Ishikawa (cell line): ENCODE measurements around the gene NOP53.

Experiments used
- EP300 ChIP-seq: IDR thresholded peaks from 2 replicates; pipeline ENCODE4 v1.6.1; 2012; ENCODE audit warnings: borderline replicate concordance
- MAX ChIP-seq: IDR thresholded peaks from 2 replicates; pipeline ENCODE4 v1.6.1; 2012
- RAD21 ChIP-seq: IDR thresholded peaks from 2 replicates; pipeline ENCODE4 v1.6.1; 2012; ENCODE audit warnings: low read depth
- REST ChIP-seq: IDR thresholded peaks from 2 replicates; pipeline ENCODE4 v1.6.1; 2012; ENCODE audit warnings: low read depth, mild to moderate bottlenecking
- TCF12 ChIP-seq: IDR thresholded peaks from 2 replicates; pipeline ENCODE4 v1.6.1; 2012; ENCODE audit warnings: low read depth
- TEAD4 ChIP-seq: IDR thresholded peaks from 2 replicates; pipeline ENCODE4 v1.6.1; 2012

DNA sequence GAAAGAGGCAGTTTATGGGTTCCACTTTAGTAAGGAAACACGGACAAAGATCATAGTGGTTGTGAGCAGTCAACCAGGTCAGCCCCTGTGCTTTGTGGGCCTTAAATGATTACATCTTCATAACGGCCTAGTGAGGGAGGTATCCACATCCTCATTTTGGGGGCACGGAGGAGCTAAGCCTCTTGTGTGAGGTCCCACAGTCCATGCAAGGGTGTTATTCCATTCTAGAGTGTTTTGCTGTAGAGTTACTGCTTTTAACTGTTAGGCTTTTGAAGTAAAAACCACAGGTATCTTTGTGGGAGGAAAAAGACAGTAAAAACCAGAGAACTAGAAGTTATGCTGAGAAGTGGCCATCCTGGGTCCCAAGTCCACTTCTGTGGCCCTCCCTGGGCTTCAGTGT lies 4.0 kb downstream of the NOP53 start:
- TF ChIP-seq EP300: no peak
- no peak for TF ChIP-seq TCF12
- no peak for TF ChIP-seq MAX
- TF ChIP-seq REST: no peak
- TF ChIP-seq TEAD4: no peak
- no peak for TF ChIP-seq RAD21
